DMS153 (cell line): Measurements from ENCODE around the gene RYR2.
"Not testable (repeated sequence)": the region's sequence is repeated elsewhere in the genome, so short reads cannot be mapped to it uniquely, and the experiment has no call there.

Experiments
- DNase-seq: peaks from one replicate; lab custom pipeline; 2025; lab: John Stamatoyannopoulos, UW

The RYR2 gene

DNA sequence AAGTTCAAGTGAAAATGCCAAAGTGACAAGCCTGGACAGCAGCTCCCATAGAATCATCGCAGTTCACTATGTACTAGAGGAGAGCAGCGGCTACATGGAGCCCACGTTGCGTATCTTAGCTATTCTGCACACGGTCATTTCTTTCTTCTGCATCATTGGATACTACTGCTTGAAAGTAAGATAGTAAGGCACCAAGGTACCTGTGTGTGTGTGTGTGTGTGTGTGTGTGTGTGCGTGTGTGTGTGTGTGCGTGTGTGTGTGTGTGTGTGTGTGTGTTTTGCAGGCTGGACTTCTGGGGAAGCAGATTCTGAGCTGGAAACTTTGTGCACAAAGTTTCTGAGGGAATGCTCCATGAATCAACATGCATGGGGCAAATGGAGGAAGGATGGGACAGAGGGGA, 750.2 kb downstream of the RYR2 start:
- no peak for DNase-seq

- DNase-seq, result no peak
Measured at GRCh38 chr1:237792726-237793125, 750.7 kb downstream of the RYR2 start.

DNA sequence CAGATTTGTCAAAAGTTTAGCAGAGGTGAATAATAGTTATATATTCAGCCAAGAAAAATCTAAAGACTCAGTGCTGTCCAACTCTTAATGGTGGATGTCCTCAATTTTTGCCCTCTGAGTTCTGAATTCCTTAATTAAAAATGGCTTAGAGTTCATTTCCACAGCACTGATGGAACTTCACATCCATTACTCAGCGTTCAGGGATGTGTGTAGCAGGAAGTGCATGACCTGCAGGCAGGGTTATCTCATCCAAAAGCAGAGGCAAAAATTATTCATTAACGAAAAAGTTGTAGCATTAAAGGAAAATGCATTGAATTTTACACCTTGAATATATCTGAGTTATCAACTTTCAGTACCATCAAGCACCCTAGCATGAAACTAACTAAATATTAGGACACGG, 752.1 kb downstream of the RYR2 start:
- no peak for DNase-seq

GRCh38 chr1:237795558-237795957, 753.6 kb downstream of the RYR2 start:
- no peak for DNase-seq

DNA sequence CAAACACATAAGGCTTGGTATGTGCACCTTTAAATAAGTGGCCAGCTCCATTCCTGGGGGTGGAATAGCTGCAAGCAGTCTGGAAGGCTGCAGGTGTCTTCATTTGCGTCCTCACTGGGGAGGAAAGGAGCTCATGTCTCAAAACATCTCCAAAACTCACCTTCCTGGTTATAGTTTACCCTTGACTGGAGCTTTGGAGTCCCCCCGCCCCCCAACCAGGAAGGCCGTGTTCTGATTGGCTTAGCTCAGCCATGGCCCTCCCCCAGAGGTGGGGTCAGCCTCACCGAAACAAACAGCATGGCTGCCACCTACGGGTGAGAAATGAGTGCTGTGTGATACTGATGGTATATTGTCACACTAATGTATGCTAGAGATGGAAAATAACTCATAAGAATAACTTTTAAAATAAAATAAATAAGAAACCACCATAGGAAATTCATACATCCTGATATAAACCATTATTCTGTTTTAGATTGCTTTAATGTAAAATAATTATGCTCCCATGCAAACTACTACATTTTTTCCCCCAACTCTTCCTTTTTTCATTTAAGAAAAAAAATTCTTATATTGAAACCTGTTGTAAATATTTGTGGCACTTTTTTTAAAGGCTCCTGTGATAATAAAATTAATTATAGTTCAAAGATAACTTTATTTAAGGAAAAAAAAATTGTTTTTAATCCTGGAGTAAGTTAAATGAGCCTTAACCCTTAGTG, 757.9 kb downstream of the RYR2 start:
- DNase-seq, result peak; percentile 23

DNA sequence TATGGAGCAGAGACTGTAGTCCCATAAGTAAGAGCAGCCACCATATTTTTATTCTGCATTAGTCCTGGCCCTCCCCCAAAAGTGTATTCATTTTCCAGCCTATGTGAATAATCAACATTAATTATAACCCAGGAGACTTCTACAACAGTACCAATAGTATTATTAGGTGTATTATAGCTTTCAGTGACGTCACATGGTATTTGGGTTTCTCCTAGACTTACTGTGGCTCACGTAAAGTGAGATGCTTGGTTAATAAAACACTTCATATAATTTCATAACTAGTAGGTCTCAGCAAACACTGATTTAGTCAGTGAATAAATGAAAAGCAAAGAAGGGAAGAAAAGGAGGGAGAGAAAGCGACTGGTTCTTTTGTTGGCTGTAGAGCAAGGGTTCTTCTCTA, 762.5 kb downstream of the RYR2 start:
- no peak for DNase-seq

DNA sequence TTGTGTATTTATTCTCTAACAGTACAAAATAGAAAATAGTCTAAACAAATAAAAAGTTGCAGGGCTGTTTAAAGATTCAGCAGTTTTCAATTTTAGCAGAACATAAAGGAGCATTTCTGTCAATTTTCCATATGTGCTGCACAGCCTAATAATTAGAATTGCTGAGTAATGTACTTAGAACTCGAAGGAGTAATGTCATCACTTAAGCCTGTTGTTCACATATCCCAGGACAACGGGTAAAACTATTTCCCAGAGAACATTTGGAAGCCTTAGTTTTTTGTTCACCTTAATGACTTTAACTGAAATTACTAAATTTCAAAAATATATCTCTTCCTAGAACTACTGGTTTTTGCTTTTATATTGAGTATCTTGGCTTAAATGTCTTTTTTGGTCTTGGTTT, 767.1 kb downstream of the RYR2 start:
- no peak for DNase-seq

GRCh38 chr1:237811633-237812032, 769.6 kb downstream of the RYR2 start:
- no peak for DNase-seq

DNA sequence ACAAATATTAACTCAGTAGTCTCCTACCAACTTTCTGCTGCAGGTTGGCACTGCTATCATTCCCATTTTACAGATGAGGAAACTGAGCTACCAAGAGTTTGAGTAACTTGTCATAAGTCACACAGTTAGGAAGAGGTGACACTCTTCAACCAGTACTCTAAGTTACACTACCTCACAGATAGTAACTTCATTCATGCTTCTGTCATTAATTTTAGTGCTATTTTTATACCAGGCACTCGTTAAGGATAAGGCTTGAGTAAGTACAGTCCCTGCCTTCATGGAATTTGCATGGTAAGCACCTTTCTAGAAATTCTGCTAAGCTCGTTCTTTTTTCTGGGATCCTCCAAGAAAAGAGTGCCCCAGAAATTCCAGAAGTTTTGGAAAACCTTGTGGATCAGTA, 770.1 kb downstream of the RYR2 start:
- DNase-seq, result no peak

- DNase-seq, result no peak
Measured at GRCh38 chr1:237814319-237814924, 772.4 kb downstream of the RYR2 start.

DNA sequence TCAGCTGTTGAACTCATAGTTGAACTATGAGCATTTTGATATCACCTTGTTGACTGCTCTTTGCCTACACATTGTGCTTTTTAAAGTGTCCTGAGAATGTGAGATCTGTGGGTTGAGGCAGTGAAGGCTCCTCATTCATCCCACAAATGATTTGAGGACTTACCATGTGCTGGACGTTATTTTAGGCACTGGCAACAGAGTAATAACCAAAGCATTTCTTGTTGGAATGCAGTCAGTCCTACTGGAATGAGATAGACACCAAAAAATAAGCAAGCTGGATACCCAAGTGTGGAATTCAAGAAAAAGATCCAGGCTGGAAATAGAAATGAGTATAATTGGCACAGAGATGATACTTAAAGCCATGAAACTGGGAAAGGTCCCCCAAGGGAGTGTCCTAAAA, 775.3 kb downstream of the RYR2 start:
- no peak for DNase-seq

DNA sequence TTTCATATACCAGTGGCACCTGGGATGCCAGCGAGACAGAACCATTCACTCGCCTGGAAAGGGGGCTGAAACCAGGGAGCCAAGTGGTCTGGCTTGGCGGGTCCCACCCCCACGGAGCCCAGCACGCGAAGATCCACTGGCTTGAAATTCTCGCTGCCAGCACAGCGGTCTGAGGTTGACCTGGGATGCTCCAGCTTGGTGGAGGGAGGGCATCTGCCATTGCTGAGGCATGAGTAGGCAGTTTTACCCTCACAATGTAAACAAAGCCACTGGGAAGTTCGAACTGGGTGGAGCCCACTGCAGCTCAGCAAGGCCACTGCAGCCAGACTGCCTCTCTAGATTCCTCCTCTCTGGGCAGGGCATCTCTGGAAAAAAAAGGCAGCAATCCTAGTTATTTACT, 778.6 kb downstream of the RYR2 start:
- DNase-seq, result not testable (repeated sequence)

GRCh38 chr1:237832858-237833257, 790.9 kb downstream of the RYR2 start:
- DNase-seq, result no peak

DNA sequence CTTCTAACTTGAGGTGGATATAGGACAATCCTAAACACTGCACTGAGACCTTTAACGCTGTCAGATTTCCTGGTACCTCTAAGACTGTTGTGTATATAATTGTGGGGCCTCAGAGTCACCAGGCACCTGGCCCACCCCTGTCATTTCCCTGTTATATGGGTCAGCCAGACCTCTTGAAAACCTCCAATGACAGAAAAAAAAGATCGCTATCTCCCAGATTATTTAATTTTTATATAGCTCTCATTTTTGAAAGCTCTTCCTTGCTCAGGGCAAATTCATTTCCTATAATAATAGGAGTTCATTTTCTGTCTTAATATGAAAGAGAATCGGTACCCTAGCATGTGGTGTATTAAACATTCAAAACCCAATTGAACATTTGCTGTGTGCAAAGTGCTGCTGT, 792.1 kb downstream of the RYR2 start:
- DNase-seq, result no peak

DNA sequence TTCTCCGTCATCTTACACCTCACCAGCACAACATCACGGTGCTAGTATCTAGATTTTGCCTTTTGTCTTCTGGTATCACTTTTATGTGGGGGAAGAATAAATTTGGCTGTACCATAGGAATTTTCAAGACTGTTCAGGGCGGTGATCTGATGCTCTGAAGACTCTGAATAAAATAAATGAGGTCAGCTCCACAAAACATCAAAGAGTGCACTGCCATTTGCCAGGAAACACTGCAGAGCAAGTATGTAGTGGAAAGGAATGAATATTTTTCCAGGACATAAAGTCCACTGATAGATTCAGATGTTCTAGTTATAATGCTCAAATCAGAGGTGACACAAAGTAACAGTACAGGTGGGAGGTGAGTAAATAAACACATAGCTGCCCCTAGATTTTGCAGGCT, 792.5 kb downstream of the RYR2 start:
- no peak for DNase-seq

GRCh38 chr1:237838320-237838719, 796.3 kb downstream of the RYR2 start:
- no peak for DNase-seq

DNA sequence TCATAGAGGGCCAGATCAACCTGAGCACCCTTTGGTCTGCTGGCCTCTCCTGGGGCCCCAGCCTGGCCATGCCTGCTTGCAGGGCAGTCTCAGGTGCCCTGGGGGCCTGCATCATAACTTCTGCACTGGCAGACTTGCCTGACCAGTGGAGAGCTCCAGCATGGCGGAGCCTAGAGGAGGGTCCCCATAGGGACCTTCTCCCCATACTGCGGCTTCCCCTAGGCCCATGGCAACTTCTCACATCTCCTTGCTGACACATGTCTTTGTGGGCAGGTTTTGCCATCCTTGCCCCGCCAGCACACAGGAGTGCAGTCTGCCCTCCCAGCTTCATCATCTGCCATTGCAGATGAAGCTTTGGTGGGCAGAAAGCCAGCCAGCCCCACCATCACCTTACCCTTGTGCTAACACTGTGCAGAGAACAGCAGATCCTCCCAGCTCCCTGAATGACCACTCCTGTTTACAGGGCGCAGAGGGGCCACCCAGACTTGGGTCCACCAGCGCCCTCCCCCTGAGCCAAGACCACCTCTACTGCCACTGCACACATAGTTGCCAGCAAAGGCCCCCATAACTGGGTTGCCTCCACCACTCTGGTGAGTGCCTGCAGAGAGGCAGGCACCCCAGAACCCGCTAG, 797.0 kb downstream of the RYR2 start:
- no peak for DNase-seq

GRCh38 chr1:237841485-237841884, 799.5 kb downstream of the RYR2 start:
- no peak for DNase-seq

DNA sequence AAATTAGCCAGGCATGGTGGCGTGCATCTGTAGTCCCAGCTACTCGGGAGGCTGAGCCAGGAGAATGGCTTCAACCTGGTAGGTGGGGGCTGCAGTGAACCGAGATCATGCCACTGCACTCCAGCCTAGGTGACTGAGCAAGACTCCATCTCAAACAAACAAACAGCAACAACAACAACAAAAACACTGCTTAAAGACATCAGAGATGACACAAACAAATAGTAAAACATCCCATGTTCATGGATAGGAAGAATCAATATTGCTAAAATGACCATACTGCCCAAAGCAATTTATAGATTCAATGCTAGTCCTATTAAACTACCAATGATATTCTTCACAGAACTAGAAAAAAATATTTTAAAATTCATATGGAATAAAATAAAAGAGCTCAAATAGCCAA, 801.5 kb downstream of the RYR2 start:
- not testable (repeated sequence) for DNase-seq

DNA sequence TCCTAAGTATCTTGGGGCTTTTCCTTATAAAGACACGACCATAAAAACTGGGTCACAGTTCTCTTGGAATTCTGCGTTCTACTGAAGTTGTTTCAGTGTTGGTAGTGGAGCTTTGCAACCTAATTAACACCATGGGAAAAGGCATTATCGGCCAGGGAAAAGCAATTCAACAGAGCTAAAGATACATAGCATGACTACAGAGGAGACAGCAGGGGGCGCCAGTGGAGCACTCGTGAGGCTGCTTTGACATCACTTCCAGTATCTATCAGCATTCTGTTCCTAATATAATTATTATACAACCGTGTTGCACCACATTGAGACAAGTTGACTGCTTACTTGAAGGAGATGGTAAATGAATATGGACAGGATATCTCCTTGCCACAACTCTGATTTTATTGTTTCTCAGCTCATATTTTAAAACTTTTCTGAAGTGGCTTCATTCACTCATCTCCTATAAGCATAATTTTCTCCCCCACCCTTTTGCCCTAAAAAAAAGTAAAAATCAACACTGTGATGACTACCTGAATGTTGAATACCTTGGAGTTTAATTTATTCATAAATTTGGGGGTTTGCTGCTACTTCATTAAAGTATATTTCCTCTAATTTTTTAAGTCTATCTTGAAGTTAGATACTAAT, 809.3 kb downstream of the RYR2 start:
- no peak for DNase-seq

GRCh38 chr1:237852342-237852741, 810.4 kb downstream of the RYR2 start:
- peak; percentile 73 for DNase-seq

DNA sequence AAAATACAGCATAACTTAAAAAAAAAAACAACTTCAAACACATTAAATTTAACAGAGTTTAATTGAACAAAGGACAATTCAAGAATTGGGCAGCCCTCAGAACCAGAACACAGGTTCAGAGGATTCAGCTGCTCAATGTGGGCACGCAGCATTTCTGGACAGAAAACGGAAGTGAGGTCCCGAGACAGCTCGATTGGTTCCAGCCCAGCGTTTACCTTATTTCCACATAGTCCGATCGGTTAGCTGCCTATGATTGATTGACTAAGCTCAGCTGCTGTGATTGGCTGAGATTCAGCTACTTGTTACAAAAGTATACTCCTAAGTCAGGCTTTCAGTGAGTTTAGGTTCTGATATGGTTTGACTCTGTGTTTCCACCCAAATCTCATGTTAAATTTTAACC, 815.5 kb downstream of the RYR2 start:
- DNase-seq, result no peak

GRCh38 chr1:237858992-237859391, 817.0 kb downstream of the RYR2 start:
- no peak for DNase-seq
